Lung (tissue), 12 donors: Measurements from ENCODE around the gene SPON2. TPM values are rescaled to one million over a fixed set of nuclear protein-coding genes. Genes with fewer than 3 reads are reported as not detected.

Experiments
- ATAC-seq: fragments of 200-7000 bp; cut with Tn5 transposase; one replicate; pipeline ENCODE4 v1.9.1; 2020; ENCODE audit warnings: moderate number of reproducible peaks; ENCODE audit not compliant: insufficient read depth, low FRiP score
- DNase-seq, 3 donors: peaks; one replicate each; pipeline ENCODE4 v3.0.0-alpha.2; 2013 to 2017
- H3K27ac ChIP-seq, 2 donors: one replicate each; pipeline ENCODE4 v1.5.1; 2013; ENCODE audit warnings: mild to moderate bottlenecking in 2 of 2, moderate library complexity in 2 of 2, control low read depth in 1 of 2, inconsistent platforms in 1 of 2, low read depth in 1 of 2, low read length in 1 of 2
- H3K27me3 ChIP-seq, 3 donors: one replicate each; pipeline ENCODE4 v1.5.1; 2013; ENCODE audit warnings: low read length in 2 of 3; ENCODE audit not compliant: control insufficient read depth in 3 of 3, insufficient read depth in 3 of 3
- H3K36me3 ChIP-seq, 4 donors: one replicate each; pipeline ENCODE4 v1.5.1; 2013; ENCODE audit warnings: low read length in 4 of 4, mild to moderate bottlenecking in 1 of 4, moderate library complexity in 1 of 4; ENCODE audit not compliant: control insufficient read depth in 4 of 4, insufficient read depth in 4 of 4
- H3K4me1 ChIP-seq, 5 donors: one replicate each; pipeline ENCODE4 v1.5.1; 2013; ENCODE audit warnings: low read length in 5 of 5, mild to moderate bottlenecking in 2 of 5, moderate library complexity in 1 of 5; ENCODE audit not compliant: control insufficient read depth in 5 of 5, insufficient read depth in 5 of 5
- H3K4me3 ChIP-seq: one replicate; pipeline ENCODE4 v1.5.1; 2013; ENCODE audit warnings: mild to moderate bottlenecking, control low read depth, moderate library complexity
- H3K9ac ChIP-seq, 2 donors: one replicate each; pipeline ENCODE4 v1.5.1; 2013; ENCODE audit warnings: low read length in 2 of 2, control low read depth in 1 of 2; ENCODE audit not compliant: insufficient read depth in 1 of 2
- H3K9me3 ChIP-seq, 4 donors: one replicate each; pipeline ENCODE4 v1.5.1; 2013; ENCODE audit warnings: low read length in 3 of 4, mild to moderate bottlenecking in 1 of 4, moderate library complexity in 1 of 4; ENCODE audit not compliant: control insufficient read depth in 4 of 4, insufficient read depth in 3 of 4
- WGBS, 2 donors: extraction: QIAGEN DNeasy Blood & Tissue Kit; methylation state at CpG; one replicate each; pipeline ENCODE4 v1.1.7; 2013; 5-methylcytosine and 5-hydroxymethylcytosine counted together
- polyA plus RNA-seq, 2 donors: library from polyadenylated mRNA; stranded (reverse); fragments of 200-250 nt; gene quantifications; one replicate each; pipeline ENCODE4 v1.2.1, GENCODE V29; 2013
- total RNA-seq, 2 donors: library from RNA; depleted of rRNA in 1 of 2; stranded (reverse); fragments of >200 nt in 1 of 2; gene quantifications; one replicate each; pipeline ENCODE4 v1.2.1, GENCODE V29; 2014 to 2021
- TF ChIP-seq, protein P1 (sequence below): IDR thresholded peaks from 2 replicates; pipeline ENCODE4 v1.5.1; 2012; ENCODE audit warnings: mild to moderate bottlenecking; ENCODE audit errors: control extremely low read depth, extremely low read depth
- donor health status: control.
- donor health status: control.
- donor health status: Bipolar disorder and iron deficiency.
- donor health status: healthy.
- donor health status: DM: yes; HTN: yes; CAD: no.

The SPON2 gene
- total and polyA plus RNA-seq, 4 donors = 21.0 to 106 (median 68.5) TPM

GRCh38 chr4:1219566-1219950, 47.2 kb upstream of the SPON2 start:
- Histone ChIP-seq H3K27me3 (no peaks in the 10 kb centered on the region), H3K27ac (no peak overlapping the region), H3K9ac (no peak overlapping the region), H3K9me3 (no peaks in the 10 kb centered on the region), H3K4me3 (no peak overlapping the region), H3K4me1 (peaks cover 0 to 25% (median 7%) of the 10 kb centered on the region in 5 donors), H3K36me3 (peaks cover 3 to 62% (median 33%) of the 10 kb centered on the region in 4 donors)
- ATAC-seq (no peak), DNase-seq (peak in 1 of 3 donors; percentile 43)
- TF ChIP-seq, protein P1, sequence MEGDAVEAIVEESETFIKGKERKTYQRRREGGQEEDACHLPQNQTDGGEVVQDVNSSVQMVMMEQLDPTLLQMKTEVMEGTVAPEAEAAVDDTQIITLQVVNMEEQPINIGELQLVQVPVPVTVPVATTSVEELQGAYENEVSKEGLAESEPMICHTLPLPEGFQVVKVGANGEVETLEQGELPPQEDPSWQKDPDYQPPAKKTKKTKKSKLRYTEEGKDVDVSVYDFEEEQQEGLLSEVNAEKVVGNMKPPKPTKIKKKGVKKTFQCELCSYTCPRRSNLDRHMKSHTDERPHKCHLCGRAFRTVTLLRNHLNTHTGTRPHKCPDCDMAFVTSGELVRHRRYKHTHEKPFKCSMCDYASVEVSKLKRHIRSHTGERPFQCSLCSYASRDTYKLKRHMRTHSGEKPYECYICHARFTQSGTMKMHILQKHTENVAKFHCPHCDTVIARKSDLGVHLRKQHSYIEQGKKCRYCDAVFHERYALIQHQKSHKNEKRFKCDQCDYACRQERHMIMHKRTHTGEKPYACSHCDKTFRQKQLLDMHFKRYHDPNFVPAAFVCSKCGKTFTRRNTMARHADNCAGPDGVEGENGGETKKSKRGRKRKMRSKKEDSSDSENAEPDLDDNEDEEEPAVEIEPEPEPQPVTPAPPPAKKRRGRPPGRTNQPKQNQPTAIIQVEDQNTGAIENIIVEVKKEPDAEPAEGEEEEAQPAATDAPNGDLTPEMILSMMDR = no peak
- WGBS, 2 donors = 66 to 85% methylated on average over 7 of the region's 7 CpGs

DNA sequence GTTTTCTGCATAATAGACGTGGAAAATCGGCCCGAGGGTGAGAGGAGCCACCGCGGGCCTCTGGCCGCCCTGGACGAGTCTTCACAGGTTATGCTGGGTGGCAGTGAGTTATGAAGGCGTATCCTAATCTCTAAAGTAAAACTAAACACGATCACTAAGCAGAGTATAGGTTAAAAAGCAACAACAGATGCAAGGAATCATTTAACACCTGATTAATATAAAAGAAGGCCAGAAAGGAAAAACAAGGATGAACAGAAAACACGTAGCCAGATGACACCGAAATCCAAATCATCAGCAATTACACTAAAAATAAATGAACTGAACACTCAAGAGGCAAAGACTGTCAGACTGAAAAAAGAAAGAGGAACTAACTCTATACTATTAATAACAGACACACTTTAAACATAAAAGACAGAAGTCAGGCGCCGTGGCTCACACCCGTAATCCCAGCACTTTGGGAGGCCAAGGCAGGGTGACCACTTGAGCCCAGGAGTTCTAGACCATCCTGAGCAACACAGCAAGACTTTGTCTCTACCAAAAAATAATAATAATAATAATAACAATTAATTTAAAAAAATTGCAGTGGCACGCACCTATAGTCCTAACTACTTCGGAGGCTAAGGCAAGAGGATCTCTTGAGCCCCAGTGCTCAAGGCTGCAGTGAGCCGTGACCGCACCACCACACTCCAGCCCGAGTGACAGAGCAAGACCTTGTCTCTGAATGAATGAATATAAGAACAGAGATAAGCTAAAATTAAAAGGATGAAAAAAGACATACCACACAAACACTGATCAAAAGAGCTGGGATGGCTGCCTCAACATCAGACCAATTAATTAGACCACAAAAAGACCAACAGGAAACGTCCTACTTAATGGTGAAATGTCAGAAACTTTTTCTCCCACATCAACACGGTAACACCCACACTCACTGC, 46.5 kb upstream of the SPON2 start:
- DNase-seq (peak; percentile 27 to 86 (median 81)), ATAC-seq (no peak)
- H3K27me3 ChIP-seq = no peaks in the 10 kb centered on the region
- peaks cover 0 to 62% (median 27%) of the 10 kb centered on the region in 4 donors for H3K36me3 ChIP-seq
- peak overlapping the region in 1 of 2 donors; percentile 5 for H3K27ac ChIP-seq
- TF ChIP-seq, protein P1 = no peak
- 52 to 67% methylated on average over 21 of the region's 21 CpGs for WGBS, 2 donors
- peaks cover 0 to 25% (median 7%) of the 10 kb centered on the region in 5 donors for H3K4me1 ChIP-seq
- no peak overlapping the region for H3K4me3 ChIP-seq
- H3K9me3 ChIP-seq = no peaks in the 10 kb centered on the region
- H3K9ac ChIP-seq = no peak overlapping the region

DNA sequence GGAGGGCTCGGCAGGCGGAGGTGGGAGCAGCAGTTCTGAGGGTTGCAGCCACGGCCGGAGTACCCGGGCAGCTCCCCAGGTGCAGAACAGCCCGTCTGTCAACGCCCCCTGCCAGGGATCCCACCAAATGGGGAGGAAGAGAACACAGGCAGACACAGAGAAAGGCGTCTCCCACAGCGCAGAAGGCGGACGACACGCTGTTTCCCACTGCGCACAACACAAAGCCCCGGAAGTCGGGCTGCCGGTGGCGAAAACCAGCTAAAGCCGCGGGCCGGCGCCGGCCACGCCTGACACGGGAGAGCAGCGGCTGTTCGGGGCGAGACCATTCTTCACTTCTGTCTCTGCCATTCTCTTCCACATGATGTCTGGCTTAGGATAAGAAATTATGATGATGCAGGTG, 45.0 kb upstream of the SPON2 start:
- WGBS, 2 donors = 79 to 91% methylated on average over 27 of the region's 27 CpGs
- Histone ChIP-seq H3K27ac (peak overlapping the region in 1 of 2 donors; percentile 88), H3K27me3 (no peaks in the 10 kb centered on the region), H3K4me1 (peaks cover 0 to 41% (median 8%) of the 10 kb centered on the region in 5 donors), H3K9ac (no peak overlapping the region), H3K4me3 (no peak overlapping the region), H3K36me3 (peaks cover 0 to 64% (median 33%) of the 10 kb centered on the region in 4 donors), H3K9me3 (no peaks in the 10 kb centered on the region)
- DNase-seq (no peak), ATAC-seq (no peak)
- TF ChIP-seq, protein P1 = no peak
